Immature natural killer cell (primary cell): ENCODE measurements around the gene EVX2. TPM values are rescaled to one million over a fixed set of nuclear protein-coding genes. Genes with fewer than 3 reads are reported as not detected.

Source experiments
- DNase-seq, 3 donors: peaks; one replicate each; pipeline ENCODE4 v3.0.0; 2022; ENCODE audit warnings: mixed read lengths in 1 of 3
- H3K27ac Mint-ChIP-seq, 6 donors: one replicate each; pipeline ENCODE4 v1.8.0; 2020; ENCODE audit warnings: mixed read lengths in 6 of 6, mild to moderate bottlenecking in 5 of 6, inconsistent platforms in 4 of 6, moderate library complexity in 3 of 6
- H3K27me3 Mint-ChIP-seq, 3 donors: one replicate each; pipeline ENCODE4 v1.8.0; 2020 to 2021; ENCODE audit warnings: low read depth in 3 of 3, mild to moderate bottlenecking in 3 of 3, mixed read lengths in 3 of 3, moderate library complexity in 3 of 3, inconsistent platforms in 1 of 3
- H3K36me3 Mint-ChIP-seq, 3 donors: one replicate each; pipeline ENCODE4 v1.8.0; 2020; ENCODE audit warnings: mixed read lengths in 3 of 3, inconsistent platforms in 2 of 3, mild to moderate bottlenecking in 2 of 3
- H3K4me1 Mint-ChIP-seq, 2 donors: one replicate each; pipeline ENCODE4 v1.8.0; 2020; ENCODE audit warnings: inconsistent platforms in 2 of 2, mild to moderate bottlenecking in 2 of 2, mixed read lengths in 2 of 2, moderate library complexity in 1 of 2
- H3K4me3 Mint-ChIP-seq, 5 donors: one replicate each; pipeline ENCODE4 v1.8.0; 2020; ENCODE audit warnings: mild to moderate bottlenecking in 5 of 5, mixed read lengths in 5 of 5, inconsistent platforms in 3 of 5, moderate library complexity in 3 of 5
- H3K9me3 Mint-ChIP-seq, 6 donors: one replicate each; pipeline ENCODE4 v1.8.0; 2020; ENCODE audit warnings: mild to moderate bottlenecking in 6 of 6, mixed read lengths in 6 of 6, inconsistent platforms in 4 of 6, moderate library complexity in 3 of 6
- polyA plus RNA-seq, 3 donors: library from polyadenylated mRNA; unstranded; fragments of 300-500 nt; fragmentation: Illumina TruSeq; gene quantifications; one replicate each; pipeline ENCODE4 v1.2.3, GENCODE V29; 2021

EVX2 gene
- polyA plus RNA-seq, 3 donors from 2014 or later: not detected

DNA sequence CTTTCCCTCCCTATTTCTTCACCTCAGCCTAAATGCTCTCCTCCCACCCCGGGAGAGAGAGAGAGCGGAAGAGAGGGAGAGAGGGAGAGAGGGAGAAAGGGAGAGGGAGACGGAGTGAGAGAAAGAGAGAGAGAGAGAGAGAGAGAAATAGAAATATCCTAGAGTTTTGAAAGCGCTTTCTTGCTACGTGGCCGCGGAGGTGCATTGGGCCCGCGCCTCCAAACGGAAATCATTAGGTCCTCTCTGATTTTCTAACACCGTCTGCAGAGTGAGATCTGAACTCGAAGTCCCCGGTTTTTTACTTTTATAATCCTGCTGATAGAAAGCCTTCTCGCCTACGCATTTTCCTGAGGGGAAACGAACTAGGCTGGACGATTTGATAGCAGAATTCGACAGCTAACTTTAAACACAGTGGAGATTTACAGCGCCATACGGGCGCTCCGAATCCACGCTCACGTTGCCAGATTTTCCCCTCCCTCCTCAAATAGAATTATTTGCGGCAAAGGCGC is 903 bp upstream of the EVX2 start:
- H3K27ac Mint-ChIP-seq: peak overlapping the region in 1 of 6 donors; percentile 57
- H3K9me3 Mint-ChIP-seq: peaks cover 10 to 53% (median 18%) of the 10 kb centered on the region in 6 donors
- H3K4me3 Mint-ChIP-seq: peak overlapping the region in 1 of 5 donors; percentile 46

GRCh38 chr2:176082824-176083751 is 674 bp downstream of the EVX2 start:
- no peak for DNase-seq
- Mint-ChIP-seq H3K36me3 (peaks cover 0 to 16% (median 8%) of the 10 kb centered on the region in 3 donors), H3K4me1 (peaks cover 19 to 31% of the 10 kb centered on the region in 2 donors), H3K4me3 (peak overlapping the region in 2 of 5 donors; percentile 49 to 74), H3K9me3 (peaks cover 11 to 67% (median 29%) of the 10 kb centered on the region in 6 donors), H3K27me3 (peaks cover 85 to 96% (median 89%) of the 10 kb centered on the region in 3 donors), H3K27ac (peak overlapping the region in 3 of 6 donors; percentile 49 to 86 (median 64))

More for the DNA sequence above, 903 bp upstream of the EVX2 start:
- Mint-ChIP-seq H3K36me3 (peaks cover 0 to 11% (median 8%) of the 10 kb centered on the region in 3 donors), H3K4me1 (peaks cover 17 to 23% of the 10 kb centered on the region in 2 donors), H3K27me3 (peaks cover 74 to 93% (median 86%) of the 10 kb centered on the region in 3 donors)
- no peak for DNase-seq

GRCh38 chr2:176082525-176082823 is 1.3 kb downstream of the EVX2 start:
- Mint-ChIP-seq H3K36me3 (peaks cover 0 to 16% (median 8%) of the 10 kb centered on the region in 3 donors), H3K4me3 (peak overlapping the region in 2 of 5 donors; percentile 42 to 52), H3K4me1 (peaks cover 16 to 27% of the 10 kb centered on the region in 2 donors), H3K27me3 (peaks cover 82 to 92% (median 86%) of the 10 kb centered on the region in 3 donors), H3K9me3 (peaks cover 11 to 65% (median 29%) of the 10 kb centered on the region in 6 donors), H3K27ac (peak overlapping the region in 3 of 6 donors; percentile 49 to 86 (median 64))
- no peak for DNase-seq

DNA sequence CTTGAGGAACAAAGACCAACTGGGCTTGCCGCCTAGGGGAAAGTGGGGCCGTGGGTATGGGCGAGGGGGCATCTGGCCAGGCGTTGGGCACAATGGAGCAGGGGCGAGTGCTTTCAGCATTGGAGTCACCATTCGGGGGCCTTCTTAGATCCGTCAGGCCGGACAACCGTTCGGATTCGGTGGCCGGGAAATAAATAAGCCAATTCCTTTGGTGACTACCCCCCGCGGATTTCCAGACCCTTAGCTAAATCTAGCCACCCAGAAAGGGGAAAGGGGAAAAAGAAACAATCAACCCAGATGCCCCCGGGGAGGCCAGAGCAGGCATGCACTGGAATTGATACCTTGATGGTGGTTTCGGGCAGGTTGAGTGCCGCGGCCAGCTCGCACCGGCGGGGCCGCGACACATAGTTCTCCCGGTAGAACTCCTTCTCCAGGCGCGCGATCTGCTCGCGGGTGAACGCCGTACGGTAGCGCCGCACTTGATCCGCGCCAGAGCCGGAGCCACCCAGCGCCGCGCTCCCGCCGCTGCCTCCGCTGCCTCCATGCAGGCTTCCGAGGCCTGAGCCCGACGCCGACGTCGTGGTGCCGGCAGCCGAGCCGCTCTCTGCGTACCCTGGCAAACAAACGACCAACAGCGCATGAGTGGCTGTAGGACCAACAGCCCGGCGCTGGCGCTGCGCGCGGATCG is 1.8 kb downstream of the EVX2 start:
- Mint-ChIP-seq H3K36me3 (peaks cover 0 to 15% (median 7%) of the 10 kb centered on the region in 3 donors), H3K27me3 (peaks cover 81 to 92% (median 81%) of the 10 kb centered on the region in 3 donors), H3K9me3 (peaks cover 11 to 61% (median 28%) of the 10 kb centered on the region in 6 donors), H3K4me3 (peak overlapping the region in 4 of 5 donors; percentile 4 to 61 (median 48)), H3K27ac (peak overlapping the region in 3 of 6 donors; percentile 18 to 86 (median 75)), H3K4me1 (peaks cover 15 to 27% of the 10 kb centered on the region in 2 donors)
- DNase-seq: no peak

DNA sequence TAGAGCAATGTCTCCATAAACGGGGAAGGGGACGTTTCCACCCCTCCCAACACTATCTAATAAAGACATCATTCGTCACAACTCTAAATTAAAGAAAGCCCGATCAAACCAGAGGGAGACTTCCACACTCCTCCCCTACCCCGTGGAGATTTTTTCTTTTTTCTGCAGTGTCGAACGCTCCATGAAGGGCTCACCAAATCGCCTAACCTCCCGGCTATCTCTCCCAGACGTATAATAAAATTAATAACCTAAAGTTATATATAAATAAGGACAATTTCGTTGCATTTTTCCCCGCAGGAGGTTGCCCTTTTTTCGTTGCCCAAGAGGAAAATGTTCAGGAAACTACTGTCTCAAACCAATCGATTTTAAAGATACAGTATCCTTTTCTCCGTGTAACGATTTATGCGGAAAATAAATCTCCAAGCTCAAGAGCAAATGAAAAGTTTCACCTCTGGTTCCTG is 2.4 kb downstream of the EVX2 start:
- Mint-ChIP-seq H3K4me3 (peak overlapping the region; percentile 42 to 61 (median 55)), H3K9me3 (peaks cover 11 to 59% (median 29%) of the 10 kb centered on the region in 6 donors), H3K27ac (peak overlapping the region in 3 of 6 donors; percentile 42 to 86 (median 75)), H3K4me1 (peaks cover 15 to 27% of the 10 kb centered on the region in 2 donors), H3K27me3 (peaks cover 77 to 88% (median 80%) of the 10 kb centered on the region in 3 donors), H3K36me3 (peaks cover 0 to 13% (median 4%) of the 10 kb centered on the region in 3 donors)
- no peak for DNase-seq

GRCh38 chr2:176080540-176081375 is 3.0 kb downstream of the EVX2 start:
- H3K36me3 Mint-ChIP-seq: peaks cover 0 to 13% (median 4%) of the 10 kb centered on the region in 3 donors
- peaks cover 15 to 27% of the 10 kb centered on the region in 2 donors for H3K4me1 Mint-ChIP-seq
- H3K27ac Mint-ChIP-seq: peak overlapping the region in 3 of 6 donors; percentile 42 to 86 (median 75)
- peak overlapping the region; percentile 42 to 61 (median 55) for H3K4me3 Mint-ChIP-seq
- H3K27me3 Mint-ChIP-seq: peaks cover 79 to 85% (median 81%) of the 10 kb centered on the region in 3 donors
- peak; percentile 38 to 56 (median 50) for DNase-seq
- peaks cover 11 to 64% (median 30%) of the 10 kb centered on the region in 6 donors for H3K9me3 Mint-ChIP-seq

DNA sequence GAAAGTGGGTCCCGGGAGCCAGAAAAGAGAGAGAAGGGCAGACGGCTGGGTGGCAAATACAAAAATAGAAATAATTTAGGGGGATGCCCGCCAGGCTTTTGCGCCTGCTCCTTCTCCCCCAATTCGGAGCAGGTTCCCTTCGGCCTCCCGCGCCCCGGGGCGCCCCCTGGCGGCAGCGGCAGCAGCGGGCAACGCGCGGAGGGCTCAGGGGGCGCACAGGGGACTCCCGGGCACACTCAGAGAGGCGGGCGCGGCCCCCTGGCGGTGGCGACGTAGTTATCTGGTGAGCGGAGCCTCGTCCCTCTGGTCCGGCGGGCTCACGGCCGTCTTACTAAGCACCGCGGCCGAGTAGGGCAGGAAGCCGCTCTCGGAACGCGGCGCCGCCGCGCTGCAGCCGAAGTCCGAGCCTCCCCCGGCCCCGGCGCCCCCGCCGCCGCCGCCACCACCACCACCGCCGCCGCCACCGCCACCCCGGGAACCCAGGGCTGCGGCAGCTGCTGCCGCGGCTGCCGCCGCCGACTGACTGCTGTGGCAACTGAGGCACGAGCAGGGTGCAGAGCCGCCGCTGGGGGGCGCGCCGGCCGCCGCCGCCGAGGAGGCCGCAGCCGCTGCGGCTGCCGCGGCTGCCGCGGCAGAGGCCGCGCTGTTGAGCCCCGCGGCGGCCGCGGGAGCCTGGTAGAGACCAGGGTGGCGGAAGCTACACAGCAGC is 3.8 kb downstream of the EVX2 start:
- Mint-ChIP-seq H3K27ac (peak overlapping the region in 2 of 6 donors; percentile 47 to 83), H3K4me1 (peaks cover 15 to 27% of the 10 kb centered on the region in 2 donors), H3K27me3 (peaks cover 80 to 84% (median 80%) of the 10 kb centered on the region in 3 donors), H3K4me3 (peak overlapping the region; percentile 65 to 83 (median 69)), H3K36me3 (peaks cover 0 to 13% (median 4%) of the 10 kb centered on the region in 3 donors), H3K9me3 (peaks cover 11 to 72% (median 31%) of the 10 kb centered on the region in 6 donors)
- no peak for DNase-seq

GRCh38 chr2:176079285-176079830 is 4.4 kb downstream of the EVX2 start:
- Mint-ChIP-seq H3K27ac (peak overlapping the region in 3 of 6 donors; percentile 47 to 83 (median 66)), H3K36me3 (peaks cover 0 to 13% (median 4%) of the 10 kb centered on the region in 3 donors), H3K4me1 (peaks cover 13 to 27% of the 10 kb centered on the region in 2 donors), H3K27me3 (peaks cover 78 to 84% (median 80%) of the 10 kb centered on the region in 3 donors), H3K4me3 (peak overlapping the region; percentile 65 to 83 (median 69)), H3K9me3 (peaks cover 11 to 67% (median 31%) of the 10 kb centered on the region in 6 donors)
- DNase-seq: no peak

- Mint-ChIP-seq H3K4me1 (peaks cover 13 to 24% of the 10 kb centered on the region in 2 donors), H3K9me3 (peaks cover 11 to 62% (median 31%) of the 10 kb centered on the region in 6 donors), H3K36me3 (peaks cover 0 to 8% (median 4%) of the 10 kb centered on the region in 3 donors)
Observed at GRCh38 chr2:176078541-176079284, 5.0 kb downstream of the EVX2 start.

DNA sequence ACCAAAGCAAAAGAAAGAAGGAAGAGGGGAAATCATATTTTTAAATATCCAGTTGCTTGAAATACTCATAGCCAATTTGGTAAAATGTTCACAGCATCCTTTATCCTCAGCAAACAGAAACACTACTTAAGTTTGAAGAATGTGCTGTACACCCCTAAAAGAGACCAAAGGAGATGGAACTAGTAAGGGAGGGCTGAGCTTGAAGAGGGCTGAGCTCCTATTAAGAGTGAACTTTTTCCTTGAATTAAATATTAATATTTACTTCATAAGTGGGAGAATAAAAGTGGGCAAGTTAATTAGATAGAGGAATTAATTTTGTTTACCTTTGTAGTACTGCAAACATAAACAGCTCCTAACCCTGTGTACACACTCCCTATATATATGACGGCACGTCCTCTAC is 7.0 kb downstream of the EVX2 start:
- Mint-ChIP-seq H3K4me1 (peaks cover 12 to 21% of the 10 kb centered on the region in 2 donors), H3K36me3 (peaks cover 0 to 8% (median 6%) of the 10 kb centered on the region in 3 donors), H3K9me3 (peaks cover 10 to 66% (median 26%) of the 10 kb centered on the region in 6 donors), H3K4me3 (no peak overlapping the region), H3K27ac (no peak overlapping the region), H3K27me3 (peaks cover 62 to 71% (median 69%) of the 10 kb centered on the region in 3 donors)
- DNase-seq: no peak

More at GRCh38 chr2:176078541-176079284, 5.0 kb downstream of the EVX2 start:
- DNase-seq: no peak
- Mint-ChIP-seq H3K27me3 (peaks cover 75 to 79% (median 76%) of the 10 kb centered on the region in 3 donors), H3K27ac (peak overlapping the region in 2 of 6 donors; percentile 47 to 83), H3K4me3 (peak overlapping the region; percentile 65 to 83 (median 69))

GRCh38 chr2:176076063-176076462 is 7.7 kb downstream of the EVX2 start:
- Mint-ChIP-seq H3K36me3 (peaks cover 0 to 6% (median 4%) of the 10 kb centered on the region in 3 donors), H3K4me3 (no peak overlapping the region), H3K4me1 (peaks cover 9 to 15% of the 10 kb centered on the region in 2 donors), H3K27me3 (peaks cover 58 to 64% (median 64%) of the 10 kb centered on the region in 3 donors), H3K27ac (no peak overlapping the region), H3K9me3 (peaks cover 2 to 59% (median 22%) of the 10 kb centered on the region in 6 donors)
- DNase-seq: no peak
